NT2/D1 (cell line): Measurements from ENCODE around the gene KLHDC1.
"Not testable (repeated sequence)": the region's sequence is repeated elsewhere in the genome, so short reads cannot be mapped to it uniquely, and the experiment has no call there.

ENCODE experiments used
- SUZ12 ChIP-seq: IDR thresholded peaks from 2 replicates; pipeline ENCODE4 v1.6.1; 2011; ENCODE audit not compliant: insufficient read length, insufficient read depth; ENCODE audit errors: extremely low read depth
- YY1 ChIP-seq: IDR thresholded peaks from 2 replicates; pipeline ENCODE4 v1.6.1; 2011; ENCODE audit not compliant: insufficient read length, insufficient read depth
- ZNF274 ChIP-seq: IDR thresholded peaks from 2 replicates; pipeline ENCODE4 v1.6.1; 2011; ENCODE audit warnings: mild to moderate bottlenecking, low read depth, low read length

GRCh38 chr14:49704471-49704870, 11.6 kb downstream of the KLHDC1 start:
- not testable (repeated sequence) for TF ChIP-seq YY1, ZNF274, SUZ12
